HFFc6 (cell line): Measurements from ENCODE around the gene PTDSS2. TPM values are rescaled to one million over a fixed set of nuclear protein-coding genes. Genes with fewer than 3 reads are reported as not detected.
"Not testable (repeated sequence)": the region's sequence is repeated elsewhere in the genome, so short reads cannot be mapped to it uniquely, and the experiment has no call there.

Source experiments
- DNase-seq: peaks from one replicate; pipeline ENCODE4 v3.0.0-alpha.2; 2018
- H3K27ac Mint-ChIP-seq: 2 replicates; pipeline ENCODE4 v1.8.0; 2020; ENCODE audit warnings: mild to moderate bottlenecking, mixed read lengths
- H3K27me3 Mint-ChIP-seq: 2 replicates; pipeline ENCODE4 v1.8.0; 2021; ENCODE audit warnings: mild to moderate bottlenecking, moderate library complexity, mixed read lengths; ENCODE audit not compliant: insufficient read depth
- H3K36me3 Mint-ChIP-seq: 2 replicates; pipeline ENCODE4 v1.8.0; 2021; ENCODE audit warnings: low read depth, mixed read lengths
- H3K4me1 Mint-ChIP-seq: 2 replicates; pipeline ENCODE4 v1.8.0; 2020; ENCODE audit warnings: low read depth, mixed read lengths
- H3K4me3 Mint-ChIP-seq: 2 replicates; pipeline ENCODE4 v1.8.0; 2020; ENCODE audit warnings: mild to moderate bottlenecking, moderate library complexity, mixed read lengths
- H3K9me3 Mint-ChIP-seq: 2 replicates; pipeline ENCODE4 v1.8.0; 2020; ENCODE audit warnings: mild to moderate bottlenecking, mixed read lengths
- CTCF ChIP-seq: fragments of 200-600 bp; sonication (generic); IDR thresholded peaks from 2 replicates; pipeline ENCODE4 v1.5.0; 2021; ENCODE audit warnings: antibody characterized with exemption, mild to moderate bottlenecking
- total RNA-seq, 6 experiments: library from RNA; stranded (reverse); fragmentation: NEBNext Ultra II Directional; extraction: Animal tissue kit (Norgen Biotek cat#: 25700); gene quantifications; 2 replicates in 1 of 6; 3 replicates in 5 of 6; pipeline ENCODE4 v1.2.3, GENCODE V29; 2021

The PTDSS2 gene
- total RNA-seq, 6 experiments from 2014 or later = 23.3 to 34.5 (median 27.2) TPM

GRCh38 chr11:433641-434040, 16.4 kb upstream of the PTDSS2 start:
- H3K27me3 Mint-ChIP-seq = peaks cover 2% of the 10 kb centered on the region
- no peaks in the 10 kb centered on the region for H3K9me3 Mint-ChIP-seq

GRCh38 chr11:434496-434895, 15.6 kb upstream of the PTDSS2 start:
- Mint-ChIP-seq H3K27ac (no peak overlapping the region), H3K27me3 (no peaks in the 10 kb centered on the region; the same call in 1 of the 2 replicates), H3K36me3 (no peaks in the 10 kb centered on the region), H3K9me3 (no peaks in the 10 kb centered on the region), H3K4me3 (no peak overlapping the region), H3K4me1 (no peaks in the 10 kb centered on the region)
- DNase-seq = no peak
- TF ChIP-seq CTCF = no peak

More at GRCh38 chr11:433641-434040, 16.4 kb upstream of the PTDSS2 start:
- Mint-ChIP-seq H3K27ac (no peak overlapping the region), H3K36me3 (no peaks in the 10 kb centered on the region), H3K4me1 (no peaks in the 10 kb centered on the region), H3K4me3 (no peak overlapping the region)
- TF ChIP-seq CTCF = no peak
- no peak for DNase-seq

- H3K27ac Mint-ChIP-seq, DNase-seq, H3K27me3 Mint-ChIP-seq, H3K36me3 Mint-ChIP-seq, H3K9me3 Mint-ChIP-seq, H3K4me3 Mint-ChIP-seq, H3K4me1 Mint-ChIP-seq: not testable (repeated sequence)
Measured at GRCh38 chr11:434999-435740, 14.9 kb upstream of the PTDSS2 start.

- no peaks in the 10 kb centered on the region for H3K4me1 Mint-ChIP-seq
- H3K27me3 Mint-ChIP-seq = peaks cover 6% of the 10 kb centered on the region
- no peak overlapping the region for H3K27ac Mint-ChIP-seq
- TF ChIP-seq CTCF = no peak
- H3K4me3 Mint-ChIP-seq = no peak overlapping the region
- H3K36me3 Mint-ChIP-seq = no peaks in the 10 kb centered on the region
- H3K9me3 Mint-ChIP-seq = no peaks in the 10 kb centered on the region
- no peak for DNase-seq
Measured at GRCh38 chr11:437228-437870, 12.7 kb upstream of the PTDSS2 start.

GRCh38 chr11:438101-438844, 11.8 kb upstream of the PTDSS2 start:
- DNase-seq = no peak
- Mint-ChIP-seq H3K9me3 (no peaks in the 10 kb centered on the region), H3K4me1 (no peaks in the 10 kb centered on the region), H3K27me3 (peaks cover 8% of the 10 kb centered on the region), H3K4me3 (no peak overlapping the region), H3K27ac (no peak overlapping the region), H3K36me3 (no peaks in the 10 kb centered on the region)
- TF ChIP-seq CTCF = no peak
